ENCODE data around the gene IFT20.

GRCh38 chr17:28366605-28367004, 31.3 kb upstream of the IFT20 start:
- TF ChIP-seq STAT1 (IDR thresholded peaks at IDR 0.05; ENCODE audit: unreplicated experiment) (no peak), CTCF (conservative IDR thresholded peaks at IDR 0.05; ENCODE audit: low read depth in 2 of 2) (peak; percentile 12 to 30; a peak in 3 of 4 replicates), EZH2 (IDR thresholded peaks at IDR 0.05; ENCODE audit: low read depth, unreplicated experiment) (no peak), EZH2phosphoT487 (IDR thresholded peaks at IDR 0.05; ENCODE audit: unreplicated experiment) (no peak), JUNB (IDR thresholded peaks at IDR 0.05; ENCODE audit: unreplicated experiment) (no peak), CREB1 (CRISPR knock-in tag; IDR thresholded peaks at IDR 0.05; ENCODE audit: low read depth) (no peak)
- TF ChIP-seq, protein P1, sequence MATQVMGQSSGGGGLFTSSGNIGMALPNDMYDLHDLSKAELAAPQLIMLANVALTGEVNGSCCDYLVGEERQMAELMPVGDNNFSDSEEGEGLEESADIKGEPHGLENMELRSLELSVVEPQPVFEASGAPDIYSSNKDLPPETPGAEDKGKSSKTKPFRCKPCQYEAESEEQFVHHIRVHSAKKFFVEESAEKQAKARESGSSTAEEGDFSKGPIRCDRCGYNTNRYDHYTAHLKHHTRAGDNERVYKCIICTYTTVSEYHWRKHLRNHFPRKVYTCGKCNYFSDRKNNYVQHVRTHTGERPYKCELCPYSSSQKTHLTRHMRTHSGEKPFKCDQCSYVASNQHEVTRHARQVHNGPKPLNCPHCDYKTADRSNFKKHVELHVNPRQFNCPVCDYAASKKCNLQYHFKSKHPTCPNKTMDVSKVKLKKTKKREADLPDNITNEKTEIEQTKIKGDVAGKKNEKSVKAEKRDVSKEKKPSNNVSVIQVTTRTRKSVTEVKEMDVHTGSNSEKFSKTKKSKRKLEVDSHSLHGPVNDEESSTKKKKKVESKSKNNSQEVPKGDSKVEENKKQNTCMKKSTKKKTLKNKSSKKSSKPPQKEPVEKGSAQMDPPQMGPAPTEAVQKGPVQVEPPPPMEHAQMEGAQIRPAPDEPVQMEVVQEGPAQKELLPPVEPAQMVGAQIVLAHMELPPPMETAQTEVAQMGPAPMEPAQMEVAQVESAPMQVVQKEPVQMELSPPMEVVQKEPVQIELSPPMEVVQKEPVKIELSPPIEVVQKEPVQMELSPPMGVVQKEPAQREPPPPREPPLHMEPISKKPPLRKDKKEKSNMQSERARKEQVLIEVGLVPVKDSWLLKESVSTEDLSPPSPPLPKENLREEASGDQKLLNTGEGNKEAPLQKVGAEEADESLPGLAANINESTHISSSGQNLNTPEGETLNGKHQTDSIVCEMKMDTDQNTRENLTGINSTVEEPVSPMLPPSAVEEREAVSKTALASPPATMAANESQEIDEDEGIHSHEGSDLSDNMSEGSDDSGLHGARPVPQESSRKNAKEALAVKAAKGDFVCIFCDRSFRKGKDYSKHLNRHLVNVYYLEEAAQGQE (IDR thresholded peaks at IDR 0.05; ENCODE audit: unreplicated experiment), result no peak

Data from GM23338 (cell line).